IPS-20b (cell line): Measurements from ENCODE around the gene PTPRD.
A peak's percentile ranks its signal among the peaks of the same experiment; 100 is the strongest.
"Not testable (repeated sequence)": the region's sequence is repeated elsewhere in the genome, so short reads cannot be mapped to it uniquely, and the experiment has no call there.

Experiments used
- H3K27ac ChIP-seq: one replicate; pipeline ENCODE4 v1.5.1; 2013; ENCODE audit warnings: low read length
- H3K27me3 ChIP-seq: 2 replicates; pipeline ENCODE4 v1.6.1; 2013; ENCODE audit warnings: mild to moderate bottlenecking, low read length, inconsistent platforms; ENCODE audit not compliant: insufficient read depth
- H3K36me3 ChIP-seq: 2 replicates; pipeline ENCODE4 v1.6.1; 2013; ENCODE audit warnings: low read depth, mild to moderate bottlenecking, inconsistent platforms, low read length, moderate library complexity; ENCODE audit not compliant: insufficient read depth
- H3K4me1 ChIP-seq: 2 replicates; pipeline ENCODE4 v1.6.1; 2013; ENCODE audit warnings: mild to moderate bottlenecking, control low read depth, inconsistent platforms, low read length, moderate library complexity; ENCODE audit not compliant: insufficient read depth
- H3K4me3 ChIP-seq: 2 replicates; pipeline ENCODE4 v1.5.1; 2013; ENCODE audit warnings: mild to moderate bottlenecking, low read length, inconsistent platforms
- H3K9ac ChIP-seq: 2 replicates; pipeline ENCODE4 v1.6.1; 2013; ENCODE audit warnings: low read depth, mild to moderate bottlenecking, inconsistent platforms, low read length, moderate library complexity
- H3K9me3 ChIP-seq: 2 replicates; pipeline ENCODE4 v1.6.1; 2013; ENCODE audit warnings: mild to moderate bottlenecking, low read depth, low read length, inconsistent platforms; ENCODE audit not compliant: insufficient read depth

PTPRD gene

GRCh38 chr9:10449201-10449617 lies 163.6 kb downstream of the PTPRD start:
- not testable (repeated sequence) for H3K27ac ChIP-seq

DNA sequence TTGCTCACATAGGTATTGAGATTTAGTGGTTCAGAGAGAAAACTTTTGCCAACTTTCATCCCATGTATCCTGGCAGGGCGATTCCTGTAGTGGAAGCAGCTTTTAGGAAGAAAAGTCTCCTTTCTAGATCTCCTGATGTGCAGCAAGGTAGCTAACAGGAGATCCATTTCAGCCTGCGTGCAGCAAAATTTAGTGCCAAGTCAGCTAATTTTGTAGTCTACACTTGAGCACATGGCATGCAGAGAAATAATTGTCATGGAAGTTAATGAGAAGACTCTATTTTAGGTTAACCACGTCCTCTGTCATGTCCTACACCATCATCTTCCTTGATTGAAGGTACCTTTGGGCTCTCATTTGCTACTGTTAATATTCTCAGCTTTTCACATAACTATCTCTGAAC lies 165.8 kb downstream of the PTPRD start:
- no peaks in the 10 kb centered on the region for H3K9me3 ChIP-seq
- no peak overlapping the region for H3K27ac ChIP-seq
- peak overlapping the region; percentile 26; the same call in 1 of the 2 replicates for H3K4me3 ChIP-seq
- H3K27me3 ChIP-seq: no peaks in the 10 kb centered on the region
- H3K4me1 ChIP-seq: peaks cover 7% of the 10 kb centered on the region
- no peak overlapping the region for H3K9ac ChIP-seq
- H3K36me3 ChIP-seq: no peaks in the 10 kb centered on the region

More at GRCh38 chr9:10449201-10449617, 163.6 kb downstream of the PTPRD start:
- H3K9ac ChIP-seq, H3K4me3 ChIP-seq, H3K9me3 ChIP-seq, H3K4me1 ChIP-seq, H3K36me3 ChIP-seq, H3K27me3 ChIP-seq: not testable (repeated sequence)

GRCh38 chr9:10443868-10444204 lies 169.0 kb downstream of the PTPRD start:
- Histone ChIP-seq H3K27me3 (no peaks in the 10 kb centered on the region), H3K4me3 (no peak overlapping the region), H3K36me3 (no peaks in the 10 kb centered on the region), H3K27ac (no peak overlapping the region), H3K9ac (no peak overlapping the region), H3K4me1 (peaks cover 13% of the 10 kb centered on the region), H3K9me3 (no peaks in the 10 kb centered on the region)

DNA sequence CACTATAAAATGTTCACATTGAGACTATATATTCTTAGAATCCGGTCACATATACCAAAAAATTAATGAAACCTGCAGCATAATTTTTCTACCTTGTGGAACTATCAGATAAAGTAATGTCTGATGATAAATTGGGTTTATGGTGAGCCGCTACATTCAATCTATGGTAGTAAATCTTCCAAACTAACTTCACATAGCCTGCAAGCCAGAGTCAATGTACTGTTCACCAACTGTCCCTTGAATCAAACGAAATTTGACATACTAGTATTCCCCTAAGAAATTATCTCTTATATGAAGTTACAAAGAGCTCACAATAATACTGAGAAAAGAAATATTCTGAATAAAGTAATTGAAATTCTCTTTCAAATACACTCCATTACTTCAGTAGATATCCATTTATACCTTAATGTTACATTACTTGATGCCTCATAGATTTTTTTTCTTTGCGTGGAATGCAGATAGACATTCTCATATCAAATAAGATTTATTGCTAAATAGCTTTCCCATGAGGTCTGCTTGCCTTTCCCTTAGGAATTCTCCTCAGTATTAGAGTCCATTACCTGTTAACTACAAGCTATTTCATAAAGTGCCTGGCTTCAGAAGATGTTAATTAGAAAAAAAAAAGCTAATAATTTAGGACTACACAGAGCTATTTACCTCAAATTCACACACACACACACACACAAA lies 169.5 kb downstream of the PTPRD start:
- Histone ChIP-seq H3K4me3 (no peak overlapping the region), H3K27me3 (no peaks in the 10 kb centered on the region), H3K9me3 (no peaks in the 10 kb centered on the region), H3K36me3 (no peaks in the 10 kb centered on the region), H3K4me1 (peaks cover 13% of the 10 kb centered on the region), H3K27ac (no peak overlapping the region), H3K9ac (no peak overlapping the region)

- no peak overlapping the region for H3K27ac ChIP-seq
- H3K4me1 ChIP-seq: peaks cover 19% of the 10 kb centered on the region; the same call in 1 of the 2 replicates
- H3K4me3 ChIP-seq: no peak overlapping the region
- peaks cover 7% of the 10 kb centered on the region; the same call in 1 of the 2 replicates for H3K27me3 ChIP-seq
- H3K9ac ChIP-seq: no peak overlapping the region
- H3K36me3 ChIP-seq: no peaks in the 10 kb centered on the region
- no peaks in the 10 kb centered on the region for H3K9me3 ChIP-seq
Measured at GRCh38 chr9:10438955-10439354, 173.8 kb downstream of the PTPRD start.

DNA sequence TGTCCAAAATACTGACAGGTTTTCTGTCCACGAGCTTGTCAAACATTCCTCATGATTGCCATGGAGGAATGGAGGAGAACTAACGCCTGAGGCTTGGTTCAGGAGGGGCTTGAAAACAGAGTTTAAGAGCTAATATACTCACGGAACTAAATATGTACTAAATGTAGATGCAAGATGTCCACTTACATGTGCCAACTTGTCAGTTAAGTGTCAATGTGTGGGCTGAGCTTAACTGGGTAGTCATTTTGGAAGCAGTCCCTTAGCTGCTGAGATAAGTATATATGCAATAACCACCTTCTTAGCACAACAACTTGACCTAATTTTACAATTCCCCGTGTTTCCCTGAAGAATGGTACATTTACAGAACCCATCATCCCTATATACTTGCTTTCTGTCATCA lies 176.0 kb downstream of the PTPRD start:
- no peak overlapping the region for H3K9ac ChIP-seq
- H3K27ac ChIP-seq: no peak overlapping the region
- H3K27me3 ChIP-seq: peaks cover 7% of the 10 kb centered on the region; the same call in 1 of the 2 replicates
- no peak overlapping the region for H3K4me3 ChIP-seq
- H3K9me3 ChIP-seq: no peaks in the 10 kb centered on the region
- peaks cover 20% of the 10 kb centered on the region; the same call in 1 of the 2 replicates for H3K4me1 ChIP-seq
- H3K36me3 ChIP-seq: no peaks in the 10 kb centered on the region

DNA sequence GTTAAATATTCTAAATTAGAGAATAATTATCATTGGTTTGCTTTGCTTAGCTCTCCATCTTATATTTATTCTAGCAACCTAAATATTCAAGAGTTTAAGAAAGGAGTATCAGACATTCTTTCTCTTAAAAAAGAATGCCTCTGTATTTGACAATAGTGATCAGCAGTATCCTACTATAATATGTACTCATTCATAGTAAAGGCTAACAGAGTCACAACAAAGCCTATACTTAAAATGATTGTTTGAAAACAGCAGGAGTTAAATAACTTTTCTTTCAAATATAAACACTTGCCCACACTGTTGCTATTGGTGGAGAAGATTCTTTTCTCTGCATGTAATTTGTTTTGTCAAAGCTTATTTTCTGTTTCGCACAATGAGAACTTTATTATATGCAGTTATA lies 178.4 kb downstream of the PTPRD start:
- Histone ChIP-seq H3K36me3 (no peaks in the 10 kb centered on the region), H3K4me3 (no peak overlapping the region), H3K27ac (no peak overlapping the region), H3K4me1 (peaks cover 15% of the 10 kb centered on the region; the same call in 1 of the 2 replicates), H3K27me3 (peaks cover 7% of the 10 kb centered on the region; the same call in 1 of the 2 replicates), H3K9me3 (no peaks in the 10 kb centered on the region), H3K9ac (no peak overlapping the region)

GRCh38 chr9:10411272-10411671 lies 201.5 kb downstream of the PTPRD start:
- Histone ChIP-seq H3K27me3 (no peaks in the 10 kb centered on the region), H3K27ac (no peak overlapping the region), H3K9ac (no peak overlapping the region), H3K4me1 (no peaks in the 10 kb centered on the region), H3K9me3 (no peaks in the 10 kb centered on the region), H3K4me3 (no peak overlapping the region), H3K36me3 (no peaks in the 10 kb centered on the region)

DNA sequence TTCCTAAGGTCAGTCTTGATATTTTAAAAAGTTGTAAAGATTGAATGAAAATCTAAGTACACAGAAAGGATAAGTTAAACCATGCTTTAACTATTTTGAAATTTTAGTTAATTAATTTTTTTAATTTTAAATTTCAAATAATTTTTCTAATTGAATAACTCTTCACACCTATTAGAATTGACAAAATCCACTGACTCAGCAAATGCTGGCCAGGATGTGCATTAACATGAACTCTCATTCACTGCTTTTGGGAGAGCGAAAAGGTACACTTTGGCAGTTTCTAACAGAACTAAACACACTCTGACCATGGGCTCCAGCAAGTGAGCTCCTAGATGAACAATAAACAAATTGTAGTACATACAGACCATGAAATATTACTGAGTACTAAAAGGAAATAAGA lies 209.5 kb downstream of the PTPRD start:
- Histone ChIP-seq H3K27me3 (no peaks in the 10 kb centered on the region), H3K4me1 (no peaks in the 10 kb centered on the region), H3K36me3 (no peaks in the 10 kb centered on the region), H3K9me3 (no peaks in the 10 kb centered on the region), H3K9ac (no peak overlapping the region), H3K4me3 (no peak overlapping the region), H3K27ac (no peak overlapping the region)

DNA sequence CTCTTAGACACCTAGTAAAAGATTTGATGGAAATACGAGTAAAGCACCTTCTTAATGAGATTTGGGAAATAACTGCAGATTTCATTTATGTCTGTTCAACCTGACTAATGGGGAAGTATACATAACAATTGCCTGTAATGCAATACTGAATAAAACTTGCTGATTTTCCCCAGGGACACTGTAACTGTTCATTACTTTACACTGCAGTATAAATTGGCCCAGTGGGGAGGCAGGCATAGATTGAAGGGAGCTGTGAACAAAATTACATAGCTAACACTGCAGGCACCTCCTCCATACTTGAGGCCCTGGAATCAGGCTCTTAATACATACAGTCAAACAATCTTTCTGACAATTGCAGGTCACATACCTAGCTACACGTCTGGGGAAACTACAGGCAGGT lies 216.2 kb downstream of the PTPRD start:
- Histone ChIP-seq H3K4me1 (no peaks in the 10 kb centered on the region), H3K27ac (no peak overlapping the region), H3K4me3 (no peak overlapping the region), H3K9me3 (no peaks in the 10 kb centered on the region), H3K9ac (no peak overlapping the region), H3K36me3 (no peaks in the 10 kb centered on the region), H3K27me3 (no peaks in the 10 kb centered on the region)

GRCh38 chr9:10387282-10387681 lies 225.5 kb downstream of the PTPRD start:
- Histone ChIP-seq H3K9me3 (no peaks in the 10 kb centered on the region), H3K4me1 (peaks cover 2% of the 10 kb centered on the region; the same call in 1 of the 2 replicates), H3K9ac (no peak overlapping the region), H3K36me3 (no peaks in the 10 kb centered on the region), H3K4me3 (no peak overlapping the region), H3K27ac (no peak overlapping the region), H3K27me3 (no peaks in the 10 kb centered on the region)

DNA sequence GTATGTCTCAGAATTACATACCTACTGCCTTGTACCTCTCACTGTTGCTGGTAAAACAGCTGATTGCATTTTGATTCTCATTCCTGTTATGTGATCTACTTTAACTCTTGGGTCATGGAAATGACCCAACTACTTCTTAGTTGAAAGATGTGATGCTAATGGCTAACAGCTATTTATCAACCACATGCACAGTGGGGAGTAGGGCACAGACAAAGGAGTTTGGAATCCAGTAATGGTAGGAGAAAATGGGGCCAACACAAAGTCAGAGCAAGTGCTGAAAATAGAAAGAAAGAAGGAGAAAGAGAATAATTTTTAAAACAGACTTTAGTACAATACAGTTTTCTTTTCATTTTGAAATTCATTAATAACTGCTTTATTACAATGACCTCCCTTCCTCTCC lies 241.0 kb downstream of the PTPRD start:
- Histone ChIP-seq H3K9me3 (no peaks in the 10 kb centered on the region), H3K4me1 (peaks cover 13% of the 10 kb centered on the region; the same call in 1 of the 2 replicates), H3K27me3 (no peaks in the 10 kb centered on the region), H3K27ac (no peak overlapping the region), H3K36me3 (no peaks in the 10 kb centered on the region), H3K4me3 (0 out of 2 replicates have a peak overlapping the region, but pooled peaks have one; percentile 1), H3K9ac (no peak overlapping the region)
